Measurements from ENCODE around the gene CACNA1E.

The CACNA1E gene

DNA sequence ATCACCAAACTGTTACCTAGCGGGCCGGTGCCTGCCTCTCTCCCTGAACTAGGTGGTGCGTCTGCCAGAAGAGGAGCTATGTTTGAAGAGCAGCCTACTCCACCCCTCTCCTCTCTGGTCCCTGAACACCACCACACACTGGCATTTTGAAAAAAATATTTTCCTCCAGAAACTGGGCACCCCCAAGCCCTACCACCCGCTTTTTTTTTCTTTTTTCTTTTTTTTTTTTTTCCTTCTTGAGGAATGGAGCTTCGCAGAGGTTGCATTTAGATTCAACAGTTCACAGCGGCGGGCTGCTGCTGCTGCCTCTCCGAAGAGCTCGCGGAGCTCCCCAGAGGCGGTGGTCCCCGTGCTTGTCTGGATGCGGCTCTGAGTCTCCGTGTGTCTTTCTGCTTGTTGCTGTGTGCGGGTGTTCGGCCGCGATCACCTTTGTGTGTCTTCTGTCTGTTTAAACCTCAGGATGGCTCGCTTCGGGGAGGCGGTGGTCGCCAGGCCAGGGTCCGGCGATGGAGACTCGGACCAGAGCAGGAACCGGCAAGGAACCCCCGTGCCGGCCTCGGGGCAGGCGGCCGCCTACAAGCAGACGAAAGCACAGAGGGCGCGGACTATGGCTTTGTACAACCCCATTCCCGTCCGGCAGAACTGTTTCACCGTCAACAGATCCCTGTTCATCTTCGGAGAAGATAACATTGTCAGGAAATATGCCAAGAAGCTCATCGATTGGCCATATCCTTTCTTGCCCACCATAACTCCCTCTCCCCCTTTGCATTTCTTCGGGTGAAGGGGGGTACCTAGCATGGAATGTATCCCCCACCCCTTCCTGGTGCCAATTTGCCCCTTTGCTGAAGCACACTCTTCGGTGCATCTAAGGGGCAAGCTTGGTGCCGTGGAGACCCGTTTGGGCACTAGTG lies at the start of gene CACNA1E:
CACNA1E (plus strand) TSS at position 233 of the 911 bp plus-strand sequence; CDS start at position 461, 228 bp downstream.
- no peak within 1 kb of the TSS for H3K4me3 ChIP-seq (replicated peaks in 1 of 2; ENCODE audit: low read depth in 2 of 2, low read length in 2 of 2)
- DNase-seq (ENCODE audit: low read depth in 2 of 2) = no peak
- TF ChIP-seq, protein P1, sequence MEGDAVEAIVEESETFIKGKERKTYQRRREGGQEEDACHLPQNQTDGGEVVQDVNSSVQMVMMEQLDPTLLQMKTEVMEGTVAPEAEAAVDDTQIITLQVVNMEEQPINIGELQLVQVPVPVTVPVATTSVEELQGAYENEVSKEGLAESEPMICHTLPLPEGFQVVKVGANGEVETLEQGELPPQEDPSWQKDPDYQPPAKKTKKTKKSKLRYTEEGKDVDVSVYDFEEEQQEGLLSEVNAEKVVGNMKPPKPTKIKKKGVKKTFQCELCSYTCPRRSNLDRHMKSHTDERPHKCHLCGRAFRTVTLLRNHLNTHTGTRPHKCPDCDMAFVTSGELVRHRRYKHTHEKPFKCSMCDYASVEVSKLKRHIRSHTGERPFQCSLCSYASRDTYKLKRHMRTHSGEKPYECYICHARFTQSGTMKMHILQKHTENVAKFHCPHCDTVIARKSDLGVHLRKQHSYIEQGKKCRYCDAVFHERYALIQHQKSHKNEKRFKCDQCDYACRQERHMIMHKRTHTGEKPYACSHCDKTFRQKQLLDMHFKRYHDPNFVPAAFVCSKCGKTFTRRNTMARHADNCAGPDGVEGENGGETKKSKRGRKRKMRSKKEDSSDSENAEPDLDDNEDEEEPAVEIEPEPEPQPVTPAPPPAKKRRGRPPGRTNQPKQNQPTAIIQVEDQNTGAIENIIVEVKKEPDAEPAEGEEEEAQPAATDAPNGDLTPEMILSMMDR (IDR thresholded peaks at IDR 0.05; ENCODE audit: low read depth, low read length) = no peak

DNA sequence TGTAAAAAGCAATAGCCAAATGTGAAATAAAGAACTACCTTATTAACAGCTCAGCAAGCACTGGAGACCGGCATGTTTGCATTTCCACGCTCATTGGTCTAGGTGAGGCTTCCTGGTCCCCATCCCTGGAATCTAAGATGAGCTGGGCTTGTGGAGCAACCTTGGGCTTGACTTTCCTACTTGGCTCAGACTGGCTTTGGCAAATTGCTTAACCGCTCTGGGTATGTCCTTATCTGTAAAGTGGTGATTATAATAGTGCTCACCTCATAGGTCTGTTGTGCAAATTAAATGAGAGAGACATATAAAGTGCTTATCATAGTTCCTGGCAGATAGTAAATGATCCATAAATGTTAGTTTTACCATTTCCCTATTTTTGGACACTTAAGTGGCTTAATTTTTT lies 49.4 kb upstream of the CACNA1E start:
- no peak for DNase-seq (ENCODE audit: low read depth in 2 of 2)
- no peak overlapping the region for H3K4me3 ChIP-seq (replicated peaks in 1 of 2; ENCODE audit: low read depth in 2 of 2, low read length in 2 of 2)
- TF ChIP-seq, protein P1 (IDR thresholded peaks at IDR 0.05; ENCODE audit: low read depth, low read length) = no peak

DNA sequence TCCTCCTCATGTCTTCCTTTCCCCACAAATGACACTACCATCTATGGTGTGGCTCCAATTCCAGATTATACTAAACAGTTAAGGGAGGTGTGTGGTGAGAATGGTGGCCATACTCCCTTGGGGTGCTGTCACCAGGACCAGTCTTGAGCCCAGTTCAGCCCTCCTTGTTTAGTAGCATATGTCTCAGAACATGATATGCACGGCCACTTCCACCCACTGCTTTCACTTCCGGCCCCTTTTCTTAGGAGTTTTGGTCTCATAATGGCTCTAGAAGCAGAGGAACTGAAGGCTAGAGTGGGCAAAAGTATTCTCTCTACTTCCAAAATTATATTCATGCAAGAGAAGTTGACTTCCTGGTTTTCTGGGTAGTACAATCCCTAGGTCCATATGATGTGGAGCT lies 45.3 kb upstream of the CACNA1E start:
- no peak for DNase-seq (ENCODE audit: low read depth in 2 of 2)
- TF ChIP-seq, protein P1 (IDR thresholded peaks at IDR 0.05; ENCODE audit: low read depth, low read length) = no peak
- H3K4me3 ChIP-seq (replicated peaks in 1 of 2; ENCODE audit: low read depth in 2 of 2, low read length in 2 of 2) = no peak overlapping the region

DNA sequence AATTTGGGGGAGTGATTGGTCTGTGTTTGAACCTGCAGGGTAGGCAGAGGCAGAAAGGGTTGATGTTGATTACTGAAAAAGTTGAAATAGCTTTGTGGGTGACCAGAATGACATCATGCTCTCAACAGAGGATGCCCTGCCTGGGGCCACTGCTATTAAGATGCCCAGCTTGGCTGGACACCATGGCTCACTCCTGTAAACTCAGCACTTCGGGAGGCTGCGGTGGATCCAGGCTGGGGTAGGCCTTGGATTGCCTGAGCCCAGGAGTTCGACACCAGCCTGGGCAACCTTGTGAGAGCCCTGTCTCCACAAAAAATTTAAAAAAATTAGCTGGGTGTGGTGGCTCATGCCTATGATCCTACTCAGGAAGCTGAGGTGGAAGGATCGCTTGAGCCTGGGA lies 42.8 kb upstream of the CACNA1E start:
- TF ChIP-seq, protein P1 (IDR thresholded peaks at IDR 0.05; ENCODE audit: low read depth, low read length) = no peak
- no peak for DNase-seq (ENCODE audit: low read depth in 2 of 2)
- no peak overlapping the region for H3K4me3 ChIP-seq (replicated peaks in 1 of 2; ENCODE audit: low read depth in 2 of 2, low read length in 2 of 2)

DNA sequence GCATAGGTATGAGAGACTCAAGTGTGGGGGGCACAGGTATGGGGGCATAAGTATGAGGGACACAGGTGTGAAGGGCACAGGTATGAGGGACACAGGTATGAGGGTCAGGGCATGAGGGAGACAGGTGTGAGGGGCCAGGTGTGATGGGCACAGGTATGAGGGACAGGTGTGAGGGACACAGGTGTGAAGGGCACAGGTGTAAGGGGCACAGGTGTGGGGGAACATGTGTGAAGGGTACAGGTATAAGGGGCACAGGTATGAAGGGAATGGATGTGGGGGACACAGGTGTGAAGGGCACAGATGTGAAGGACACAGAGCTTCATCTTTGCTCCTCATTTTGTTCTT lies 41.2 kb upstream of the CACNA1E start:
- DNase-seq (ENCODE audit: low read depth in 2 of 2) = no peak
- TF ChIP-seq, protein P1 (IDR thresholded peaks at IDR 0.05; ENCODE audit: low read depth, low read length) = no peak
- no peak overlapping the region for H3K4me3 ChIP-seq (replicated peaks in 1 of 2; ENCODE audit: low read depth in 2 of 2, low read length in 2 of 2)

DNA sequence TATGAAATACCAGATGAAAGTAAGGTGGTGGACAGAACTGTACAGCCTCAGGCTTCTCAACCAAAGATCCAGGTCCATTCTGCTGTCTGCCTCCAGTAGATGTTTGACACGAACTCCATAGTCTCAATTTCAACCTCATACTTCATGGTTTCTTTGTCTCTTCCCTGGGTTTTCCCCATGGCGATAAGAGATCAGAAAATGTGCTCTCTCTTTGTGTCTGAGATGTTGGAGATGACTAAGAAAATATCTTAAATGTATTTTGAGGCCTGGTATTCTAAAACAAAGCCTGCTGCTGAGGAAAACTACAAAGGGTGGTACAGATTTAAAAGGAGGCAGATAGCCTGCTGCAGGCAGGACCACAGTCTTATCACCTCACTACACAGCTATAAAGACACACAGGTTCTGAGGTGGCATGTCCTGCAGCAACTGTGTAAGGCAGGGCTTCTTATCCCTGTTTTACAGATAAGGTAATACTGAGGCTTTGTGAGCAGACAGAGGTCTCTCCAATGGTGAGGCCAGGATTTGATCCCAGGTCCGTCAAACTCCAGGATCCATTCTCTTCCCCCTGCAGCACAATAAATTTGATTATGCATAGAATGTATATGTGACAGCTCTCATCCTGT lies 40.0 kb upstream of the CACNA1E start:
- DNase-seq (ENCODE audit: low read depth in 2 of 2) = no peak
- TF ChIP-seq, protein P1 (IDR thresholded peaks at IDR 0.05; ENCODE audit: low read depth, low read length) = no peak
- H3K4me3 ChIP-seq (replicated peaks in 1 of 2; ENCODE audit: low read depth in 2 of 2, low read length in 2 of 2) = no peak overlapping the region

Data from cardiac fibroblast (primary cell).